Ishikawa (cell line): ENCODE measurements around the gene KRT71.

ENCODE experiments used
- CEBPB ChIP-seq: IDR thresholded peaks from 2 replicates; pipeline ENCODE4 v1.6.1; 2012
- CREB1 ChIP-seq: IDR thresholded peaks from 2 replicates; pipeline ENCODE4 v1.6.1; 2012; ENCODE audit warnings: low read depth
- EP300 ChIP-seq: IDR thresholded peaks from 2 replicates; pipeline ENCODE4 v1.6.1; 2012; ENCODE audit warnings: borderline replicate concordance
- FOXM1 ChIP-seq: IDR thresholded peaks from 2 replicates; pipeline ENCODE4 v1.6.1; 2012; ENCODE audit warnings: low read depth, borderline replicate concordance
- NFIC ChIP-seq: IDR thresholded peaks from 2 replicates; pipeline ENCODE4 v1.6.1; 2012
- TAF1 ChIP-seq: IDR thresholded peaks from 2 replicates; pipeline ENCODE4 v1.6.1; 2012; ENCODE audit warnings: low read depth, mild to moderate bottlenecking
- TCF12 ChIP-seq: IDR thresholded peaks from 2 replicates; pipeline ENCODE4 v1.6.1; 2012; ENCODE audit warnings: low read depth
- TEAD4 ChIP-seq: IDR thresholded peaks from 2 replicates; pipeline ENCODE4 v1.6.1; 2012
- YY1 ChIP-seq: IDR thresholded peaks from 2 replicates; pipeline ENCODE4 v1.6.1; 2012; ENCODE audit warnings: low read depth
- TF ChIP-seq, protein P1 (sequence below): IDR thresholded peaks from 2 replicates; pipeline ENCODE4 v1.6.1; 2012; ENCODE audit warnings: low read depth, mild to moderate bottlenecking
- TF ChIP-seq, protein P2 (sequence below): IDR thresholded peaks from 2 replicates; pipeline ENCODE4 v1.6.1; 2012
- TF ChIP-seq, protein P3 (sequence below): IDR thresholded peaks from 2 replicates; pipeline ENCODE4 v1.6.1; 2012

- TF ChIP-seq, protein P1, sequence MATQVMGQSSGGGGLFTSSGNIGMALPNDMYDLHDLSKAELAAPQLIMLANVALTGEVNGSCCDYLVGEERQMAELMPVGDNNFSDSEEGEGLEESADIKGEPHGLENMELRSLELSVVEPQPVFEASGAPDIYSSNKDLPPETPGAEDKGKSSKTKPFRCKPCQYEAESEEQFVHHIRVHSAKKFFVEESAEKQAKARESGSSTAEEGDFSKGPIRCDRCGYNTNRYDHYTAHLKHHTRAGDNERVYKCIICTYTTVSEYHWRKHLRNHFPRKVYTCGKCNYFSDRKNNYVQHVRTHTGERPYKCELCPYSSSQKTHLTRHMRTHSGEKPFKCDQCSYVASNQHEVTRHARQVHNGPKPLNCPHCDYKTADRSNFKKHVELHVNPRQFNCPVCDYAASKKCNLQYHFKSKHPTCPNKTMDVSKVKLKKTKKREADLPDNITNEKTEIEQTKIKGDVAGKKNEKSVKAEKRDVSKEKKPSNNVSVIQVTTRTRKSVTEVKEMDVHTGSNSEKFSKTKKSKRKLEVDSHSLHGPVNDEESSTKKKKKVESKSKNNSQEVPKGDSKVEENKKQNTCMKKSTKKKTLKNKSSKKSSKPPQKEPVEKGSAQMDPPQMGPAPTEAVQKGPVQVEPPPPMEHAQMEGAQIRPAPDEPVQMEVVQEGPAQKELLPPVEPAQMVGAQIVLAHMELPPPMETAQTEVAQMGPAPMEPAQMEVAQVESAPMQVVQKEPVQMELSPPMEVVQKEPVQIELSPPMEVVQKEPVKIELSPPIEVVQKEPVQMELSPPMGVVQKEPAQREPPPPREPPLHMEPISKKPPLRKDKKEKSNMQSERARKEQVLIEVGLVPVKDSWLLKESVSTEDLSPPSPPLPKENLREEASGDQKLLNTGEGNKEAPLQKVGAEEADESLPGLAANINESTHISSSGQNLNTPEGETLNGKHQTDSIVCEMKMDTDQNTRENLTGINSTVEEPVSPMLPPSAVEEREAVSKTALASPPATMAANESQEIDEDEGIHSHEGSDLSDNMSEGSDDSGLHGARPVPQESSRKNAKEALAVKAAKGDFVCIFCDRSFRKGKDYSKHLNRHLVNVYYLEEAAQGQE = no peak
- TF ChIP-seq, protein P2, sequence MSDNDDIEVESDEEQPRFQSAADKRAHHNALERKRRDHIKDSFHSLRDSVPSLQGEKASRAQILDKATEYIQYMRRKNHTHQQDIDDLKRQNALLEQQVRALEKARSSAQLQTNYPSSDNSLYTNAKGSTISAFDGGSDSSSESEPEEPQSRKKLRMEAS = no peak
- TF ChIP-seq CEBPB = no peak
- TF ChIP-seq EP300 = no peak
- TF ChIP-seq, protein P3, sequence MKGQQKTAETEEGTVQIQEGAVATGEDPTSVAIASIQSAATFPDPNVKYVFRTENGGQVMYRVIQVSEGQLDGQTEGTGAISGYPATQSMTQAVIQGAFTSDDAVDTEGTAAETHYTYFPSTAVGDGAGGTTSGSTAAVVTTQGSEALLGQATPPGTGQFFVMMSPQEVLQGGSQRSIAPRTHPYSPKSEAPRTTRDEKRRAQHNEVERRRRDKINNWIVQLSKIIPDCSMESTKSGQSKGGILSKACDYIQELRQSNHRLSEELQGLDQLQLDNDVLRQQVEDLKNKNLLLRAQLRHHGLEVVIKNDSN = no peak
- no peak for TF ChIP-seq TCF12
- no peak for TF ChIP-seq NFIC
- no peak for TF ChIP-seq YY1
- no peak for TF ChIP-seq CREB1
- no peak for TF ChIP-seq TEAD4
- no peak for TF ChIP-seq TAF1
- TF ChIP-seq FOXM1 = no peak
Measured at GRCh38 chr12:52573743-52574142, 20.8 kb upstream of the KRT71 start, which contains the start of gene KRT74.
